GM15510 (cell line): ENCODE results near the gene RAB30.

Experiments used
- POLR2A ChIP-seq: IDR thresholded peaks from 3 replicates; pipeline ENCODE4 v1.6.1; 2011; ENCODE audit warnings: borderline replicate concordance; ENCODE audit not compliant: insufficient read length; ENCODE audit errors: extremely low read depth

RAB30 gene, protein sequence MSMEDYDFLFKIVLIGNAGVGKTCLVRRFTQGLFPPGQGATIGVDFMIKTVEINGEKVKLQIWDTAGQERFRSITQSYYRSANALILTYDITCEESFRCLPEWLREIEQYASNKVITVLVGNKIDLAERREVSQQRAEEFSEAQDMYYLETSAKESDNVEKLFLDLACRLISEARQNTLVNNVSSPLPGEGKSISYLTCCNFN

DNA sequence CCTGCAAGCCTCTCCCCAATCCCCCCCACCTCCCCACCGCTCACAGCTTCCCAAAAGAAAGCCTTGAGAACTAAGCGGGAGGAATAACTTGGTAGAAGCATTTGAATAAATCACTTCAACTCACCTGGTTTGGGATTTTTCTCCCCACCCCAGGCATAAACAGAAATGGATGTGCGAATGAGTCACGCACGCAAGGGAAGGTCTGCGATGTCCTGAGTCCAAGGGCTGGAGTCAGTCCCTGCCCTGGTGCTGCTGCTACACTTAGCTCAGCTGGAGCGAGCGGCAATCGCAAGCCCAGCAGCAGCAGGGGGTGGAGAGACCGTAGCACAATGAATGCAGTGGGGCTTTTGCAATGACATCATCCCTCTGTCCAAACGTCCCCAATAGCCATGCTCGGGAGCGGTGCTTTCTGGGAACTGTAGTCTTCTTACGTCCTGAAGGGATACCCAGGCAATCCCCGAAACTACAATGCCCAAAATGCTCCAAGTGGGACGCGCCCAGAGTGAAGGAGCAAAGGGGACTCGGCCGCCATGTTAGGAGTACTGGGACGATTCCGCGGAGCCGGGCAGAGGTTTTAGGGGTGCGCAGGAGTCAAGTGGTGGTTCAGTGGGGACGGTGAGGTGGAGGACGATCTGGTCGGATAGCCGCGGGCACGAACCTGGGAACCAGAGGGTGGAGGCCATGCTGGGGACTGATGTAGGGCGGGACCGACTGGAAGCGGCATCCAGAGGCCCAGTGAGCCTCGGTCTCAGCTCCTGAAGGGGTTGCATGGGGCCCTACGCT lies at the start of gene RAB30:
RAB30 (minus strand) TSS at position 331 of the 783 bp plus-strand sequence. CDS start 74,581 bp downstream, outside the sequence.
- peak; percentile 84 for TF ChIP-seq POLR2A

DNA sequence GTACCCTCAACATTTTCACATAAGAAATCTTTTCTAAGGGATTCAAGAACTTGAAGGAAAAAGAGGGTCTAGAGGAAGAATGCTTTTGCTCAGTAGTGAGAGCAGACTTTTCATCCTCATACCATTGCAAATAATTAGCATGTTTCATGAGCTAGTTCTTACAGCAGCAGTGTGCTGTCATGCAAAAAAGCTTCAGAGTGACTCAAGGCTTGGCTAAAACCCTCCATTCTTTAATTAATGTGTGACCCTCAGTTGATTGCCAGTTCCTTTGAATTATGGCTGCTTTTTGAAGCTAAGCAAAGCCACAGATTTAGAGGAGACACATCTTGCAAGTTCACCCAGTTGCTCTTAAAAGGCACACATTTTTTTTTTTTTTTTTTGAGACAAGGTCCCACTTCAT lies 48.6 kb upstream of the RAB30 start:
- TF ChIP-seq POLR2A: no peak

DNA sequence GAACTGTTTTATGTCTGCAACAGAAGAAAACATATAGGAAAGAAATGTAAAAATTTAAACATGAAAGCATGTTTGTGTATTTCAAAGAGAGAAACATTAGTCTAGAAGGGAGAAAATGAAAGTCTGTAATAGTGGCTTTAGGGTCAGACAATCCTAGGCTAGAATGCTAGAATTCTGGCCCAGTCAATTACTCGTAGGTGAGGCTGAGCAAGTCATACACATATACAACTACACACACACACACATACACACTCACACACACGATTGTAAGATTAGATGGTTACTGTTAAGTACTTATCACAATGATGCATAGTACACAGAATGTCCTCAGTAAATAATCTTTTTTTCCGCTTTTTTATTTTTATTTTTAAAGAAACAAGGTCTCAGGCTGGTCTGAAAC lies 47.5 kb upstream of the RAB30 start:
- no peak for TF ChIP-seq POLR2A

DNA sequence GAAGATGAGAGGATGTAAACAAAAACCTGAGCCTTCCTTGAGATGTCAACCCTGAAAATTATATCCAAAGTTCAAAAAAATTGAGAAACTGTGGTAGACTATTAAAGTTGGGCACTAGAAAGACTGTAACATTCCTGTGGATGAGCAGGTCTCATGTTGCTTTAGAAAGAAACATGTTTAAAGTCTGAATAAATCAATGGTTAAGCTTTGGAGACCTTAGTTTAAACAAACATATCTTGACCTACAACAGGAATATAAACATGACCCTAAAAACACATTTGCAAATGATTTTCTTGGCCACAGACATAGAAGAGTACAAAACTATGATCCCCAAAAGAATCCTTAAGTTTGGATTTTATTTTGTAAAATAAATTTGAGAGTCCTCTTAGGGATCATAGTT lies 47.1 kb upstream of the RAB30 start:
- no peak for TF ChIP-seq POLR2A

DNA sequence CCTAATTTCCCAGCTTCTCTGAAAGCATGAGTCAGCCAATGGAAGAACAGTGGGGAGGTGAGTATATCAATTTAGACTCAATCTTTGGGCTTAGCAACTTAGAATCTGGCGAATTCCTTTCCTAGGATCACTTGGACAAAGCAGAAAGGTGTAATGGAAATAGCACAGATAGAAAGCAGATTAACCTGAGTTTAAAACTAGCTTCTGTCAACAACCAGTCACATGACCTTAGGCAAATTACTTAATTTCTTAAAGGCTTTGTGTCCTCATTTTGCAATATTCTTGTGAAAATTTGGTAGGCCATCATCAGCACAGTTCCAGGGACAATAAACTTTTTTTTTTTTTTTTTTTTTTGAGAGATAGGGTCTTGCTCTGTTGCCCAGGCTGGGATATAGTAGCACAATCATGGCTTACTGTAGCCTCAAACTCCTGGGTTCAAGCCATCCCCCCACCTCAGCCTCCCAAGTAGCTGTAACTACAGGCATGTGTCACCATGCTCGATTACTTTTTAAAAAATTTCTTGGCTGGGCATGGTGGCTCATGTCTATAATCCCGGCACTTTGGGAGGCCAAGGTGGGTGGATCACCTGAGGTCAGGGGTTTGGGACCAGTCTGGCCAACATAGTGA lies 44.4 kb upstream of the RAB30 start:
- no peak for TF ChIP-seq POLR2A

DNA sequence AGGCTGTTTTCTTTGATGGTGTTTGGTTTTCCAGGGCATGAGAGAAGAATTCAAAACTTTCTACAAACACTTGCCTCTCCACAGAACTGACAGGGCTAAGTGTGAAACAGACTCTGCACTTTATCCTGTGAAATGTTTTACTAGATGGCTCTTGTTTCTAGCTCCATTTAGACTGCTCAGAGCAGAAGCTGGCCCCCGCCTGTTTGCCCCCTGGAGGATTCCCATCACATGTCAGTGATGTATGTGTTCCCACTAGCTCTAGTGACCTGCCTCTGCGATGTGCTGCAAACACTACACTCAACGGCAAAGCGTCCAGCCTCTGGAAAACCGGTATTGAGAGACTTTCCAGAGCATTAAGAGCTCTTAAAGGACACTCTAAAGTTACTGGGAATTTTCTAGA lies 43.9 kb upstream of the RAB30 start:
- TF ChIP-seq POLR2A: no peak

DNA sequence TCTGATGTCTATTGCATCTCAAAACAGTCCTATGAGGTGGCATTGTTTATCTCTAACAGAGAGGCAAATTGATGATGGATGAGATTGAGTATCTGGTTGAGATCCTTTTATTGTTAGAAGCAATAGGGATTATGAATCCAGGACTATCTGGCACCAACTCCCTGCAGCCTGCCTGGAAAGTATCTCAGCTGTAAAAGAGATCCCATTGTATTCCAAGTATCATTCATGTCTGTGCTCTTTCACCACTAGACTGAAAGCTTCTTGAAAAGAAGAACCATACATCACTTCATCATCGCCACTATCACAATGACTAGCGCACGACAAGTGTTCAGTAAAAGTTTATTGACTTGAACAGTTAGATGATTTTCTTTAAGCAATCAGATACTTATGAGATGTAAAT lies 43.3 kb upstream of the RAB30 start:
- no peak for TF ChIP-seq POLR2A

DNA sequence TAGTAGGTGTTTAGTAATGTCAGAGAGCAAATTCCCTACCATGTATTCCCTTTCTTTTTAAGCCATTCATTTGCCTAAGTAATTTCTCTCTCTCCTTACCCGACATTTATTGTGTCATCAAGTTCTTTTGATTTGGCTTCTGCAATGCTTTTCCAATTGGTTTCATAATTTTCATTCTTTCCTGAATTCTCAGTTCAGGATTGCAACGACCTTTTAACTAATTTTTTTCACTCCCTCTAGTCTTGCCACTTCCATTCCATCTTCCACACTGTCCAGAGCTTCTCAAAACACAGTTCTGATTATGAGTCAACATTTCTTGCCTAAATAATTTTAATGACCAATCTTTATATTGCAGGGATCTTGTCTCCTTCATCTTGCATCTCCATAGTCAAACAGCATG lies 41.2 kb upstream of the RAB30 start:
- TF ChIP-seq POLR2A: no peak

DNA sequence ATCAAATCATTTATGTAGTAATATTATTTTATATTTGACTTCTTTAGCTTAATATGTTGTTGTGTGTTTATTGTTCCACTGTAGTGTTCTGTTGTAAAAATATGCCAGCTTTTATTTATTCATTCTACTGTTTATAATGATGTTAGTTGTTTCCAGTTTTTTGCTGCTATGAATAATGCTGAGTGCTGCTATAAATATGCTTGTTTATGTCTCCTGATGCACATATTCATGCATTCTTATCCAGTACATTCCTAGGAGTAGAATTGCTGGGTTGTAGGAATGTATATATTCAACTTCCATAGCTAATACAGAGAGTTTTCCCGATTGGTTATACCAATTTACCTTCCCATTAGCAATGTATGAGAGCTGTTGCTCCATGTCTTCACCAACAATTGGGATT lies 33.5 kb upstream of the RAB30 start:
- TF ChIP-seq POLR2A: no peak

DNA sequence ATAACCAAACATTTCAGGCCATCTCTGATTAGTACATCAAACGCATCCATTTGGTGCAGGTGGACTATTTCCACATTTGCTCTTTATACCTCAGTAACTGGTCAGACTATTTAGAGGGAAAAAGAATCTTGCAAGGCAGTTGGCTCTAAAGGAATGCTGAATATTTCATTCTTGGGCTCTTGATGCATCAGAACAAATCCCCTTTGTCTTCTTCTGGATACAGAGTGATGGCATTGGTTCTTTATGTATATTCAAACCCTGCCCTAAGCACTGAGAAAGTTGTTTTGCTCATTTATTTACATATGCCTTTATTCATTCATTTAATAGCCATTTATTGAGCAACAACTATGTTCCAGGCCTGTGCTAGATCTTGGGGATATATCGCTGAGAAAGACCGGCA lies 31.1 kb upstream of the RAB30 start:
- TF ChIP-seq POLR2A: no peak

DNA sequence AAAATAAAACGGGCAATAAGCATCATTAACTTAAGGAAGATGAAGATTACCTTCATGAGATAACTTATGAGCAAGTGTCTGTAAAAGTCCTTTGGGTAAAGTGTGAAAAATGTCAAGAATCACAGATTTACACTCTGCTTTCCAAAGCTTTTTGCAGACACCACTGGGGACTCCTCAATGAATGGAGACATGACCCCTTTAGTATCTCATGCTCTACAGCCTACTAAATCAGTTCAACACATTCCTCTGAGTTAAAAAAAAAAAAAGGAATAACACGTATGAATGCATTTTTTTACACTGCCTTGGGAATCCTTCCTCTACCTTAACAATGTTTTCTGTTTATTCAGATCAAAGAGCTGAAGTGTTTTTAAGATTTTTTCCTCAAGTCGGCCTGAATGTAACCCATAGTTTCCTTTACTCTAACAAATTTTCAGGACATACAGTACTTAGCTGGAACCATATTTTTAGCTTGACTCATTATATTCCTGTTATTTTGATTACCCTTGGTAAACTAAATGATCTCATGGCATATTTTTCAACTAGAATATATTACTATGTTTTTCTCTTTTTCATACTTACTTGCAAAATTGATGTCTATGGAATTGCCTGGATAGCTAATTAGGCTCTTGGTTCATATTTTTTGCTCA lies 25.9 kb upstream of the RAB30 start:
- no peak for TF ChIP-seq POLR2A

DNA sequence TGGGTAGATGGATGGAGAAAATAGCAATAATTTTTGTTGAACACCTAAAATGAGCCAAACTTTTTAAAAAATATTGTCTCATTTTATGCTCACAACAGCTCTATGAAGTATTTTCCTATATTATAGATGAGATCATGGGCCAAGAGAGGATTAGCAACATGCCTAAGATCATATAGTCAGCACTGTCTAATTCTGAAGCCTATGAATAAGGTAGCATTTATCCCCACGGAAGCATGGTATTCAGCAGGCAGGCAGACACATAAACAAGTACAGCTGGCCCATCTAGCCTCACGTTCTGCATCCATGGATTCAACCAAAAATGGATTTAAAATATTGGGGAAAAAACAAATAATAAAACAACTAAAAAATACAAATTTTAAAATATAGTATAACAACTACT lies 21.9 kb upstream of the RAB30 start:
- no peak for TF ChIP-seq POLR2A

DNA sequence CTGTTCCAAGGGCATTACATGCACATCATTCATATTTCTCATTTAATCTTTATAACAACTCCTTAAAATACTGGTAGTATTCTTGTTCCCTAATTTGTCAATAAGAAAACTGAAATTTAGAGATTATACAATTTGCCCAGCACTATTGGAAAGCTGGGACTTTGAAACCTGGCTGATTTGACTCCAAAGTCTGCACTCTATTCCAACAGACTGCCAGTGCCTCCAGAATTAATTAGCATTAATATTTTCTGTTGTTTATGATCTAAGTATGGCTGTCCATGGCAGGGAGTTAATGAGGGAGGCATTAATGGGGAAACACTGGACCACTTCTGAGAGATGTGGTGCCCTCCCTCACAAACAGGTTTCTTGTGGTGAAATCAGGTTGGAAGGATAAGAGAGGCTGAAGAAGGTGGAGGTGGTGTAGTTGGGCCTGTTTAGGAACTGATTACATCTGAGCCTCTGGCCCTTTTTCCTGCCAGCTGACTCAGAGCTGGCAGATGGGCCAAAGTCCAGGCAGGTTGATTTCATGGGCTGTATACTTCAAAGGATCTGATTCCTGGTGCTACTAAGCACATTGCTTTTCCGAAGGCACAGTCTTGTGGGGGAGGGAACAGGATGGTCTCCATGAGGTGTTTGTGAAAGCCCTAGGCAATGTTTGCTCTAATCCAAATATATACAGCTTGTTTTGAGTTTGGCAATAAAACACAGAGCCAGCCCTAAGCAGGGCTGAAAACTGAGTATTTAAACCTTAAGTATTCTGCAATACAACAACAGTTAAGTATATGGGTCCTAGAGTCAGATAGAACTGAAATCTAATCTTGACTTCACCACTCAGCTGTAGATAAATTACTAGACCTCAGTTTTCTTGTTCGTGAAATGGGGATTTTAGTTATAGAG lies 21.0 kb upstream of the RAB30 start:
- no peak for TF ChIP-seq POLR2A

DNA sequence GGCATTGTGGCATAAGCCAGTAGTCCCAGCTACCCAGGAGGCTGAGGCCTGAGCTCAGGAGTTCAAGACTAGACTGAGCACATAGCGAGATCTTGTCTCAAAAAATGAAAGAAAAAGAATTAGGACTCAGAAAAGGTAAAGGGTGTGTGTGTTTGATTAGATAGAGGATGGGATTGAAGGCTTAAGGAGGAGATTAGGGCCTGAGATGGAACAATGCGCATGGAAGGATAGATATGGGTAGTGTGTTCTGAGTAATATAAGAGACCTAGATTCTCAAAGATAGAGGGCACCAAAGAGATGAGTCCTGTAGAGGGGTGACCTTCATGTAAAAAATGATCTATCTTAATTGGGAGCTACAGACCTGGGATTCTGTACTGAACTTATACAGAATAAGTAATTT lies 17.3 kb upstream of the RAB30 start:
- no peak for TF ChIP-seq POLR2A
